Measurements from ENCODE around the gene FOXP1. TPM values are rescaled to one million over a fixed set of nuclear protein-coding genes. Genes with fewer than 3 reads are reported as not detected.
A peak's percentile ranks its signal among the peaks of the same experiment; 100 is the strongest.
"Not testable (repeated sequence)": the region's sequence is repeated elsewhere in the genome, so short reads cannot be mapped to it uniquely, and the experiment has no call there.

FOXP1 gene
- polyA plus RNA-seq, 3 donors = 32.9 to 35.0 (median 33.3) TPM

GRCh38 chr3:71536376-71536965 is 47.1 kb downstream of the FOXP1 start:
- DNase-seq (ENCODE audit: low read depth in 3 of 3, low spot score in 2 of 3) = no peak

- no peak for DNase-seq (ENCODE audit: low read depth in 3 of 3, low spot score in 2 of 3)
Observed at GRCh38 chr3:71533588-71533987, 49.9 kb downstream of the FOXP1 start.

- DNase-seq (ENCODE audit: low read depth in 3 of 3, low spot score in 2 of 3) = no peak
Observed at GRCh38 chr3:71532639-71533395, 50.7 kb downstream of the FOXP1 start.

- DNase-seq (ENCODE audit: low read depth in 3 of 3, low spot score in 2 of 3) = no peak
Observed at GRCh38 chr3:71530903-71531530, 52.5 kb downstream of the FOXP1 start.

- DNase-seq (ENCODE audit: low read depth in 3 of 3, low spot score in 2 of 3) = no peak
Observed at GRCh38 chr3:71528816-71529215, 54.7 kb downstream of the FOXP1 start.

GRCh38 chr3:71526448-71526847 is 57.1 kb downstream of the FOXP1 start:
- DNase-seq (ENCODE audit: low read depth in 3 of 3, low spot score in 2 of 3) = not testable (repeated sequence)

- DNase-seq (ENCODE audit: low read depth in 3 of 3, low spot score in 2 of 3) = no peak
Observed at GRCh38 chr3:71525391-71525790, 58.1 kb downstream of the FOXP1 start.

GRCh38 chr3:71524672-71525071 is 58.9 kb downstream of the FOXP1 start:
- peak in 2 of 3 donors; percentile 54 to 57 for DNase-seq (ENCODE audit: low read depth in 3 of 3, low spot score in 2 of 3)

GRCh38 chr3:71523628-71524027 is 59.9 kb downstream of the FOXP1 start:
- no peak for DNase-seq (ENCODE audit: low read depth in 3 of 3, low spot score in 2 of 3)

GRCh38 chr3:71521940-71522876 is 61.3 kb downstream of the FOXP1 start:
- DNase-seq (ENCODE audit: low read depth in 3 of 3, low spot score in 2 of 3) = no peak

- no peak for DNase-seq (ENCODE audit: low read depth in 3 of 3, low spot score in 2 of 3)
Observed at GRCh38 chr3:71521021-71521352, 62.5 kb downstream of the FOXP1 start.

- DNase-seq (ENCODE audit: low read depth in 3 of 3, low spot score in 2 of 3) = no peak
Observed at GRCh38 chr3:71520161-71521020, 63.1 kb downstream of the FOXP1 start.

- no peak for DNase-seq (ENCODE audit: low read depth in 3 of 3, low spot score in 2 of 3)
Observed at GRCh38 chr3:71518089-71518488, 65.4 kb downstream of the FOXP1 start.

GRCh38 chr3:71517271-71517791 is 66.2 kb downstream of the FOXP1 start:
- DNase-seq (ENCODE audit: low read depth in 3 of 3, low spot score in 2 of 3) = no peak

GRCh38 chr3:71515636-71516365 is 67.7 kb downstream of the FOXP1 start:
- DNase-seq (ENCODE audit: low read depth in 3 of 3, low spot score in 2 of 3) = no peak

GRCh38 chr3:71514621-71515020 is 68.9 kb downstream of the FOXP1 start:
- DNase-seq (ENCODE audit: low read depth in 3 of 3, low spot score in 2 of 3) = no peak

GRCh38 chr3:71513515-71513914 is 70.0 kb downstream of the FOXP1 start:
- no peak for DNase-seq (ENCODE audit: low read depth in 3 of 3, low spot score in 2 of 3)

GRCh38 chr3:71513081-71513480 is 70.4 kb downstream of the FOXP1 start:
- no peak for DNase-seq (ENCODE audit: low read depth in 3 of 3, low spot score in 2 of 3)

- no peak for DNase-seq (ENCODE audit: low read depth in 3 of 3, low spot score in 2 of 3)
Observed at GRCh38 chr3:71512544-71512943, 71.0 kb downstream of the FOXP1 start.

Data from right renal cortex interstitium (tissue), 3 donors.